Mesendoderm (in vitro differentiated cells): ENCODE data around the gene TMEM101. TPM values are rescaled to one million over a fixed set of nuclear protein-coding genes. Genes with fewer than 3 reads are reported as not detected.
"Not testable (repeated sequence)": the region's sequence is repeated elsewhere in the genome, so short reads cannot be mapped to it uniquely, and the experiment has no call there.

Experiments used
- DNase-seq: peaks from one replicate; pipeline ENCODE4 v3.0.0; 2013
- H2AK5ac ChIP-seq: 2 replicates; pipeline ENCODE4 v1.6.1; 2013; ENCODE audit warnings: low read length, inconsistent platforms
- H2BK120ac ChIP-seq: 2 replicates; pipeline ENCODE4 v1.6.1; 2013; ENCODE audit warnings: low read depth, mild to moderate bottlenecking, low read length, moderate library complexity, mixed read lengths
- H2BK15ac ChIP-seq: replicated peaks from 2 replicates; pipeline ENCODE4 v1.6.1; 2013; ENCODE audit warnings: low read depth, mild to moderate bottlenecking, moderate library complexity
- H2BK5ac ChIP-seq: 2 replicates; pipeline ENCODE4 v1.6.1; 2013; ENCODE audit warnings: low read length, inconsistent platforms
- H3K18ac ChIP-seq: 2 replicates; pipeline ENCODE4 v1.6.1; 2013; ENCODE audit warnings: mild to moderate bottlenecking, low read length, mixed read lengths
- H3K23ac ChIP-seq: one replicate; pipeline ENCODE4 v1.6.1; 2013; ENCODE audit warnings: low read length
- H3K27ac ChIP-seq: 2 replicates; pipeline ENCODE4 v1.5.1; 2013; ENCODE audit warnings: low read depth, mild to moderate bottlenecking, inconsistent platforms, low read length, moderate library complexity
- H3K27me3 ChIP-seq: 2 replicates; pipeline ENCODE4 v1.6.1; 2013; ENCODE audit warnings: low read length, control low read depth, mild to moderate bottlenecking, inconsistent platforms; ENCODE audit not compliant: insufficient read depth, poor library complexity
- H3K36me3 ChIP-seq: 2 replicates; pipeline ENCODE4 v1.6.1; 2013; ENCODE audit warnings: low read length, inconsistent platforms; ENCODE audit not compliant: control insufficient read depth, insufficient read depth
- H3K4ac ChIP-seq: one replicate; pipeline ENCODE4 v1.6.1; 2013; ENCODE audit warnings: low read depth, mild to moderate bottlenecking, low read length, moderate library complexity
- H3K4me1 ChIP-seq: 2 replicates; pipeline ENCODE4 v1.6.1; 2013; ENCODE audit warnings: low read depth, low read length, inconsistent platforms; ENCODE audit not compliant: control insufficient read depth
- H3K4me2 ChIP-seq: 2 replicates; pipeline ENCODE4 v1.6.1; 2013; ENCODE audit warnings: low read length
- H3K4me3 ChIP-seq: 2 replicates; pipeline ENCODE4 v1.5.1; 2013; ENCODE audit warnings: mild to moderate bottlenecking, low read length
- H3K56ac ChIP-seq: one replicate; pipeline ENCODE4 v1.6.1; 2013; ENCODE audit warnings: low read length
- H3K79me1 ChIP-seq: 2 replicates; pipeline ENCODE4 v1.6.1; 2013; ENCODE audit warnings: low read length, inconsistent platforms
- H3K79me2 ChIP-seq: 2 replicates; pipeline ENCODE4 v1.6.1; 2013; ENCODE audit warnings: mild to moderate bottlenecking, low read length; ENCODE audit not compliant: control insufficient read depth, insufficient read depth
- H3K9ac ChIP-seq: 2 replicates; pipeline ENCODE4 v1.6.1; 2013; ENCODE audit warnings: low read length, inconsistent platforms
- H4K5ac ChIP-seq: one replicate; pipeline ENCODE4 v1.6.1; 2013; ENCODE audit warnings: low read length
- H4K8ac ChIP-seq: one replicate; pipeline ENCODE4 v1.6.1; 2013; ENCODE audit warnings: low read depth, mild to moderate bottlenecking, control low read depth, low read length, moderate library complexity
- WGBS: extraction: QIAGEN DNeasy Blood & Tissue Kit; methylation state at CpG from one replicate; pipeline ENCODE4 v1.1.7; 2013; ENCODE audit warnings: low lambda C conversion rate, missing lambda C conversion rate; ENCODE audit not compliant: insufficient coverage; ENCODE audit errors: extremely low coverage; 5-methylcytosine and 5-hydroxymethylcytosine counted together
- small RNA-seq: library from polyadenylated mRNA; stranded (forward); fragments of <200 nt; extraction: miRNeasy Mini kit (QIAGEN cat#:217004); gene quantifications from one replicate; pipeline ENCODE3, GENCODE V24; 2013; ENCODE audit not compliant: insufficient read depth

The TMEM101 gene

GRCh38 chr17:43961292-43961691 is 53.5 kb downstream of the TMEM101 start:
- H3K27ac ChIP-seq, H3K4me1 ChIP-seq, H2AK5ac ChIP-seq, H3K9ac ChIP-seq, H4K5ac ChIP-seq, H3K27me3 ChIP-seq, H3K4me2 ChIP-seq, H4K8ac ChIP-seq, H3K23ac ChIP-seq, H3K4ac ChIP-seq, H3K36me3 ChIP-seq, H3K18ac ChIP-seq, H2BK5ac ChIP-seq, DNase-seq, H2BK15ac ChIP-seq, H3K79me1 ChIP-seq, H3K4me3 ChIP-seq, H3K79me2 ChIP-seq, H3K56ac ChIP-seq, H2BK120ac ChIP-seq: not testable (repeated sequence)
- WGBS: no CpG with 5 or more reads among the region's 6 CpGs

Small RNAs within 50 kb of the gene (small RNA-seq; reads per million reads assigned to genes)
- not detected for gene RF00012
